Progenitor cell of endocrine pancreas (in vitro differentiated cells): ENCODE results near the gene ARFGAP1. TPM values are rescaled to one million over a fixed set of nuclear protein-coding genes. Genes with fewer than 3 reads are reported as not detected.

ENCODE experiments used
- DNase-seq: peaks from one replicate; pipeline ENCODE4 v3.0.0; 2021; ENCODE audit warnings: low spot score; ENCODE audit not compliant: unreplicated experiment
- H3K27ac Mint-ChIP-seq: 2 replicates; pipeline ENCODE4 v1.8.0; 2021; ENCODE audit warnings: mild to moderate bottlenecking, moderate library complexity, mixed read lengths
- H3K27me3 Mint-ChIP-seq: 2 replicates; pipeline ENCODE4 v1.8.0; 2021; ENCODE audit warnings: mixed read lengths
- H3K36me3 Mint-ChIP-seq: 2 replicates; pipeline ENCODE4 v1.8.0; 2022; ENCODE audit warnings: mixed read lengths; ENCODE audit not compliant: insufficient read depth
- H3K4me1 Mint-ChIP-seq: 2 replicates; pipeline ENCODE4 v1.8.0; 2021; ENCODE audit warnings: low read depth, mixed read lengths
- H3K4me3 Mint-ChIP-seq: 2 replicates; pipeline ENCODE4 v1.8.0; 2021; ENCODE audit warnings: low read depth, mild to moderate bottlenecking, moderate library complexity, mixed read lengths
- H3K9me3 Mint-ChIP-seq: 2 replicates; pipeline ENCODE4 v1.8.0; 2021; ENCODE audit warnings: low read depth, mixed read lengths
- total RNA-seq: library from RNA; stranded (reverse); gene quantifications from 2 replicates; pipeline ENCODE4 v1.2.1, GENCODE V29; 2021
- TF ChIP-seq, protein P1 (sequence below): fragments of 200-600 bp; sonication (generic); IDR thresholded peaks from one replicate; pipeline ENCODE4 v1.5.0; 2021; ENCODE audit warnings: antibody characterized with exemption, mild to moderate bottlenecking; ENCODE audit not compliant: unreplicated experiment

ARFGAP1 gene
- total RNA-seq, 1 donor from 2014 or later = 119 TPM

DNA sequence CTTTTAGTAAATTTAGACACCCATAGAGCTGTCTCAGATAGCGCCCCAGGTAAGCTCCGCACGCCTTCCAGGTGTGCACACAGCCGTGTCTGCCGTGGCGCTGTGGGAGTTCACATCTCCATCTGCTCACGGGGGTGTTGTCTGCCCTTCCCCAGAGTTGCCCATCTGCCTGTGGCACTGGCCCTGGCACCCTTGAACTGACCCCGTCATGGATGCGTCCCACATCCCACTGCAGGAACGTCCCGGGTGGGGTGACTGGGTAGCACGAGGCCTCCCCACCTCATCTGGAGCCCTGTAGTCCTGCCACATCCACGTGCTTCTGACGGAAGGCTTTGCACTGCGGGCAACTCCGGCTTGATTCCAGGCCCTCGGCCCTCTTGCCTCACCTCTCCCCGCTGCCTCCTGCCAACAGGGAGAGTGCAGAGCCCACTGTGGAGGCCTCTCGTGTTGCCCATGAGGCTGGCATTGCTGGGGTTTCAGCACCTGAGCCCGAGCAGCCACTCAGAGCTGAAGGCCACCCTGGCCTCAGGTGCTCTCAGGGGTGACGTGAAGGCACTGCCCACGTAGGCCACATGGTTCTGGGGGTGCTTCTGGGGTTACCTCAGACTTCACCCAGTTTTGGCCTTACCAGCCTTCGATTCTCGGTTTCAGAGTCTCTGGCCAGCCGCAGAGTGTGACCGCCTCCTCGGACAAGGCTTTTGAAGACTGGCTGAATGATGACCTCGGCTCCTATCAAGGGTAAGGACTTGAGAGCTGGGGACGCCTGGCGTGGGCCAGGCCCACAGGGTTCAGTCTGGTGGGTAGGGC is 5.1 kb downstream of the ARFGAP1 start:
- Mint-ChIP-seq H3K9me3 (no peaks in the 10 kb centered on the region), H3K4me3 (no peak overlapping the region), H3K36me3 (peaks cover 1% of the 10 kb centered on the region), H3K27me3 (no peaks in the 10 kb centered on the region), H3K27ac (peak overlapping the region; percentile 56), H3K4me1 (peaks cover 8% of the 10 kb centered on the region)
- TF ChIP-seq, protein P1, sequence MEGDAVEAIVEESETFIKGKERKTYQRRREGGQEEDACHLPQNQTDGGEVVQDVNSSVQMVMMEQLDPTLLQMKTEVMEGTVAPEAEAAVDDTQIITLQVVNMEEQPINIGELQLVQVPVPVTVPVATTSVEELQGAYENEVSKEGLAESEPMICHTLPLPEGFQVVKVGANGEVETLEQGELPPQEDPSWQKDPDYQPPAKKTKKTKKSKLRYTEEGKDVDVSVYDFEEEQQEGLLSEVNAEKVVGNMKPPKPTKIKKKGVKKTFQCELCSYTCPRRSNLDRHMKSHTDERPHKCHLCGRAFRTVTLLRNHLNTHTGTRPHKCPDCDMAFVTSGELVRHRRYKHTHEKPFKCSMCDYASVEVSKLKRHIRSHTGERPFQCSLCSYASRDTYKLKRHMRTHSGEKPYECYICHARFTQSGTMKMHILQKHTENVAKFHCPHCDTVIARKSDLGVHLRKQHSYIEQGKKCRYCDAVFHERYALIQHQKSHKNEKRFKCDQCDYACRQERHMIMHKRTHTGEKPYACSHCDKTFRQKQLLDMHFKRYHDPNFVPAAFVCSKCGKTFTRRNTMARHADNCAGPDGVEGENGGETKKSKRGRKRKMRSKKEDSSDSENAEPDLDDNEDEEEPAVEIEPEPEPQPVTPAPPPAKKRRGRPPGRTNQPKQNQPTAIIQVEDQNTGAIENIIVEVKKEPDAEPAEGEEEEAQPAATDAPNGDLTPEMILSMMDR = no peak
- DNase-seq = no peak

DNA sequence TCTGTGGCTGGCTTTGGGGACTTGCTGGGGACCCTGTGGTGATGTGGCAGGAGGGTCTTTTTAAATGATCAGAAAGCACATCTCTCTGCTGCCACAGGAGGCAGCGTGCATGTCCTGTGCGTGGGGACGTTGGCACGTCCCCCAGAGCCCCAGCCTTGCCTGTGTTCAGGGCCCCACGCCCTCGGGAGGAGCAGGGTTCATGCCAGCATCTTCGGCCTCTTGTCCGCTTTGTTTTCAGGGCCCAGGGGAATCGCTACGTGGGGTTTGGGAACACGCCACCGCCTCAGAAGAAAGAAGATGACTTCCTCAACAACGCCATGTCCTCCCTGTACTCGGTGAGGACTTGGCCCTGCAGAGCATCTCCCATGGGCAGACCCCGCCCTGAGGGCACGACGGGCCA is 6.0 kb downstream of the ARFGAP1 start:
- Mint-ChIP-seq H3K4me1 (peaks cover 4% of the 10 kb centered on the region), H3K9me3 (no peaks in the 10 kb centered on the region), H3K27me3 (no peaks in the 10 kb centered on the region), H3K4me3 (no peak overlapping the region), H3K27ac (no peak overlapping the region), H3K36me3 (peaks cover 1% of the 10 kb centered on the region)
- TF ChIP-seq, protein P1 = no peak
- DNase-seq = no peak

DNA sequence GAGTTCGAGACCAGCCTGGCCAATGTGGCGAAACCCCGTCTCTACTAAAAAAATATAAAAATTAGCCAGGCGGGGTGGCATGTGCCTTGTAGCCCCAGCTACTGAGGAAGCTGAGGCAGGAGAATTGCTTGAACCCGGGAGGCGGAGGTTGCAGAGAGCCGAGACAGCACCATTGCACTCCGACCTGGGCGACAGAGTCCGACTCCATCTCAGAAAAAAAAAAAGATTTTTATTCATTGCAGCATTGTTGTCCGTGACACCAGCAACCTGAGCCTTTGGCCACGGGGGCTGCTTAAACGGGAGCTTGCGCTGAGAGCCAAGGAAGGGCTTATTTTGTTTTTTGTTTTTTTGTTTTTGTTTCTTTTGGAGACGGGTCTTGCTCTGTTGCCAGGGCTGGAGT is 7.3 kb downstream of the ARFGAP1 start:
- H3K4me1 Mint-ChIP-seq = no peaks in the 10 kb centered on the region
- H3K9me3 Mint-ChIP-seq = no peaks in the 10 kb centered on the region
- peaks cover 3% of the 10 kb centered on the region for H3K36me3 Mint-ChIP-seq
- H3K4me3 Mint-ChIP-seq = no peak overlapping the region
- DNase-seq = no peak
- no peaks in the 10 kb centered on the region for H3K27me3 Mint-ChIP-seq
- H3K27ac Mint-ChIP-seq = no peak overlapping the region
- TF ChIP-seq, protein P1 = no peak

DNA sequence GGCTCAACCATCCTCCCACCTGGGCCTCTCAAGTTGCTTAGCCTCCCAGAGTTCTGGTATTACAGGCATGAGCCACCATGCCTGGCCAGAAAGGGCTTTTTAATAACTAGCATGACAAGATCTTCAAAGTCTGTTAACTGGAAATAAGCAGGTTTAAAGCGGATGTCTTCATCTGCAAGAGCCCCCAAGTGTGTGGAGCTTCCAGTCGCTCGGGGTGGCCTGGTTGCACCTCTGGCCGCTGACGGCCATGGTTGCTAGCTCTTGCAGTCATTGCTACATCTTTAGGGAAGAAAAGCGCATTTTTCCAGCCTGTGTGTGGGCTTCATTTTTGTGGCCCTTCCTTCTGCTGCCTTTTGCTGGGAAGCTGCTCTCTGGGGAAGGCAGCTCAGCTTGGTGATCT is 7.8 kb downstream of the ARFGAP1 start:
- H3K4me3 Mint-ChIP-seq = no peak overlapping the region
- no peaks in the 10 kb centered on the region for H3K9me3 Mint-ChIP-seq
- peaks cover 3% of the 10 kb centered on the region for H3K36me3 Mint-ChIP-seq
- H3K27ac Mint-ChIP-seq = no peak overlapping the region
- H3K27me3 Mint-ChIP-seq = no peaks in the 10 kb centered on the region
- no peak for DNase-seq
- TF ChIP-seq, protein P1 = no peak
- no peaks in the 10 kb centered on the region for H3K4me1 Mint-ChIP-seq

DNA sequence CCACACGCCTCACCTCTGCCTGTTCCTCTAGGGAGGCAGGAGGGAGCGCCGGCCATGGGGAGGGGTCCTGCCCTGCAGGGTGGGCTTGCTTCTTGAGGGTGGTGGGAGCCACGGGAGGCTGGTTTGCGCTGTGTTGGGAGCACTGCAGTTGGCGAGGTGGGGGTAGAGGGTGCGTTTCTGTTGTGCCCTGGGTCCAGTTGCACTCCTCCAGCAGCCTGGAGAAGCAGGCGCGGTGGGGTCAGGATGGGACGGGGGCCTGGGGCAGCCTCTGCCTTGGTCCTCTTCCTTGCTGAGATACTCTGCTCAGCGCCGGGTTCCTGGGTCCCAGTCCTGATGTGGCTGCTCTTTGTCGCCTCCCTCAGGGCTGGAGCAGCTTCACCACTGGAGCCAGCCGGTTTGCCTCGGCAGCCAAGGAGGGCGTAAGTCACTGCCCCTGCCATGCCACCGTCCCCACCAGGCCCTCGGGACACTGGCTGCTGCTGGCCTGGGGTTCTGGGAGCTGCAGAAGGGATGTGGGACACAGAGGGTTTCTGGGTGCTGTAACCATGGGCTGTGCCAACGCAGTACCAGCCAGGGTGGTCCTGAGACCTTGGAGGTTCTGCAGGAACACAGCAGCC is 8.4 kb downstream of the ARFGAP1 start:
- H3K36me3 Mint-ChIP-seq = peaks cover 4% of the 10 kb centered on the region
- DNase-seq = no peak
- H3K27ac Mint-ChIP-seq = no peak overlapping the region

More for the DNA sequence above, 8.4 kb downstream of the ARFGAP1 start:
- no peak overlapping the region for H3K4me3 Mint-ChIP-seq
- TF ChIP-seq, protein P1 = peak; percentile 37
- H3K9me3 Mint-ChIP-seq = no peaks in the 10 kb centered on the region
- H3K27me3 Mint-ChIP-seq = no peaks in the 10 kb centered on the region
- no peaks in the 10 kb centered on the region for H3K4me1 Mint-ChIP-seq
